Measurements from ENCODE around the gene SRSF1.
"Not testable (repeated sequence)": the region's sequence is repeated elsewhere in the genome, so short reads cannot be mapped to it uniquely, and the experiment has no call there.

Gene SRSF1

GRCh38 chr17:57965521-57966160, 41.4 kb downstream of the SRSF1 start:
- DNase-seq (ENCODE audit: low read depth) = no peak

- DNase-seq (ENCODE audit: low read depth) = no peak
These were observed 43.9 kb downstream of the SRSF1 start for GRCh38 chr17:57963149-57963511.

GRCh38 chr17:57962279-57963148, 44.5 kb downstream of the SRSF1 start:
- no peak for DNase-seq (ENCODE audit: low read depth)

- DNase-seq (ENCODE audit: low read depth) = no peak
These were observed 47.1 kb downstream of the SRSF1 start for GRCh38 chr17:57959929-57960328.

GRCh38 chr17:57958391-57958790, 48.7 kb downstream of the SRSF1 start:
- not testable (repeated sequence) for DNase-seq (ENCODE audit: low read depth)

GRCh38 chr17:57957886-57958285, 49.2 kb downstream of the SRSF1 start:
- no peak for DNase-seq (ENCODE audit: low read depth)

- no peak for DNase-seq (ENCODE audit: low read depth)
These were observed 49.8 kb downstream of the SRSF1 start for GRCh38 chr17:57957120-57957850.

GRCh38 chr17:57956291-57957119, 50.5 kb downstream of the SRSF1 start:
- no peak for DNase-seq (ENCODE audit: low read depth)

- no peak for DNase-seq (ENCODE audit: low read depth)
These were observed 51.7 kb downstream of the SRSF1 start, which contains the start of gene CUEDC1 for GRCh38 chr17:57955183-57955931. Gene CUEDC1, minus strand, starts transcription at chr17:57955412. Its CDS starts 69,848 bp downstream, at chr17:57885564.

GRCh38 chr17:57954397-57955182, 52.5 kb downstream of the SRSF1 start:
- no peak for DNase-seq (ENCODE audit: low read depth)

GRCh38 chr17:57953705-57954396, 53.2 kb downstream of the SRSF1 start:
- DNase-seq (ENCODE audit: low read depth) = no peak

All from GM04504 (cell line).